OCI-LY3 (cell line): Measurements from ENCODE around the gene SPINK8.

Experiments
- EZH2phosphoT487 ChIP-seq: fragments of 200-600 bp; shearing (Covaris generic); IDR thresholded peaks from 2 replicates; pipeline ENCODE4 v1.6.1; 2018; ENCODE audit warnings: antibody characterized with exemption, mixed run types, low read depth
- TF ChIP-seq, protein P1 (sequence below): fragments of 200-600, 300-600 bp; sonication (generic); IDR thresholded peaks from 2 replicates; pipeline ENCODE4 v1.5.1; 2014; ENCODE audit warnings: antibody characterized with exemption, low read length, low read depth

DNA sequence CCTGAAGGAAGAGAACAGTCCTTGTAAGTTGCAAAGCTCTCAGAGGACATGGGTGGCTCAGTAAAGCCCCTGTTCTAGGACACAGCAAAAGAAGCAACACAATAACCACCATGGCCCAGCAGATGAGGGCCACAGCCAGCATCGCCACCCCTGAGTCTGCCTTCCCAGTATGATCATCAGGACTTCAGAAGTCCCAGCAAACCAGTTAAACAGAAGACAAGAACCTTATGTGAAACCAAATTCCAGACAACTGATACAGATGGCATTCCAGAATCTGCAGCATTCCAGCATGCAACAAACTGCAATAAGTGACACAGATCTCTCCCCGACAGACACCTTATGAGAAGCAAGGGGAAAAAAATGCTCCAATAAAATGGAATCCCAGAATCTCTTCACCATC is 30.4 kb downstream of the SPINK8 start:
- TF ChIP-seq, protein P1, sequence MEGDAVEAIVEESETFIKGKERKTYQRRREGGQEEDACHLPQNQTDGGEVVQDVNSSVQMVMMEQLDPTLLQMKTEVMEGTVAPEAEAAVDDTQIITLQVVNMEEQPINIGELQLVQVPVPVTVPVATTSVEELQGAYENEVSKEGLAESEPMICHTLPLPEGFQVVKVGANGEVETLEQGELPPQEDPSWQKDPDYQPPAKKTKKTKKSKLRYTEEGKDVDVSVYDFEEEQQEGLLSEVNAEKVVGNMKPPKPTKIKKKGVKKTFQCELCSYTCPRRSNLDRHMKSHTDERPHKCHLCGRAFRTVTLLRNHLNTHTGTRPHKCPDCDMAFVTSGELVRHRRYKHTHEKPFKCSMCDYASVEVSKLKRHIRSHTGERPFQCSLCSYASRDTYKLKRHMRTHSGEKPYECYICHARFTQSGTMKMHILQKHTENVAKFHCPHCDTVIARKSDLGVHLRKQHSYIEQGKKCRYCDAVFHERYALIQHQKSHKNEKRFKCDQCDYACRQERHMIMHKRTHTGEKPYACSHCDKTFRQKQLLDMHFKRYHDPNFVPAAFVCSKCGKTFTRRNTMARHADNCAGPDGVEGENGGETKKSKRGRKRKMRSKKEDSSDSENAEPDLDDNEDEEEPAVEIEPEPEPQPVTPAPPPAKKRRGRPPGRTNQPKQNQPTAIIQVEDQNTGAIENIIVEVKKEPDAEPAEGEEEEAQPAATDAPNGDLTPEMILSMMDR = no peak
- TF ChIP-seq EZH2phosphoT487 = no peak
